K562 (cell line): ENCODE data around the gene MBD6. TPM values are rescaled to one million over a fixed set of nuclear protein-coding genes. Genes with fewer than 3 reads are reported as not detected.

ENCODE experiments used
- E2F3 ChIP-seq: fragments of 250-450 bp; sonication (Bioruptor Pico); IDR thresholded peaks from 2 replicates; pipeline ENCODE4 v1.4.0; 2020; ENCODE audit warnings: mild to moderate bottlenecking
- HNRNPLL ChIP-seq: fragments of 200-400 bp; formaldehyde crosslinking; IDR thresholded peaks from 2 replicates; pipeline ENCODE4 v1.6.1; 2017; ENCODE audit warnings: low read length, low read depth, mild to moderate bottlenecking; ENCODE audit not compliant: poor library complexity, severe bottlenecking
- NCOA1 ChIP-seq: fragments of 450-650 bp; IDR thresholded peaks from 2 replicates; pipeline ENCODE4 v1.6.1; 2016; ENCODE audit warnings: low read depth
- NCOA2 ChIP-seq, 2 experiments: fragments of 450-650 bp; IDR thresholded peaks; 2 replicates each; pipeline ENCODE4 v1.6.1; 2018; ENCODE audit warnings: mild to moderate bottlenecking in 2 of 2, moderate library complexity in 1 of 2; ENCODE audit not compliant: partially characterized antibody in 2 of 2
- NCOA6 ChIP-seq: fragments of 450-650 bp; IDR thresholded peaks from 2 replicates; pipeline ENCODE4 v1.6.1; 2017; ENCODE audit warnings: mild to moderate bottlenecking
- OTX1 ChIP-seq: fragments of 450-650 bp; formaldehyde crosslinking; IDR thresholded peaks from 2 replicates; pipeline ENCODE4 v1.4.0; 2022; ENCODE audit warnings: mild to moderate bottlenecking
- RUNX1 ChIP-seq: sonication (generic); IDR thresholded peaks from 2 replicates; pipeline ENCODE4 v1.6.1; 2016; ENCODE audit warnings: antibody characterized with exemption, low read depth
- U2AF2 ChIP-seq: fragments of 200-400 bp; formaldehyde crosslinking; optimal IDR thresholded peaks from 2 replicates; pipeline ENCODE3; 2017; ENCODE audit warnings: low read depth, mild to moderate bottlenecking, low read length
- ZNF134 ChIP-seq: fragments of 250-450 bp; sonication (Bioruptor Pico); conservative IDR thresholded peaks from 2 replicates; pipeline ENCODE4 v1.4.0; 2020
- ZNF780A ChIP-seq: fragments of 250-450 bp; sonication (Bioruptor Pico); IDR thresholded peaks from 2 replicates; pipeline ENCODE4 v1.5.0; 2021; ENCODE audit warnings: mild to moderate bottlenecking
- polyA plus RNA-seq, 8 experiments: library from polyadenylated mRNA; depleted of rRNA in 4 of 8; stranded (reverse) in 5 of 8; unstranded in 3 of 8; fragments of >200 nt; fragmentation: Nextera tagmentation in 2 of 8; fragmentation: Illumina TruSeq in 1 of 8; extraction: Ambion mirVana in 2 of 8; extraction: Trizol in 1 of 8; gene quantifications; 2 replicates each; pipeline versions ENCODE4 v1.2.1 to v1.2.3, GENCODE V29; 2011 to 2014; ENCODE audit warnings: inconsistent platforms in 1 of 8, missing spikeins in 1 of 8
- total RNA-seq, 7 experiments: library from RNA; depleted of rRNA in 6 of 7; stranded (reverse); fragments of >200 nt in 6 of 7; fragmentation: Illumina TruSeq in 2 of 7; extraction: Trizol in 2 of 7; gene quantifications; 2 replicates each; pipeline versions ENCODE4 v1.2.1 to v1.2.3, GENCODE V29; 2011 to 2021; ENCODE audit warnings: low replicate concordance in 1 of 7
- TF ChIP-seq, protein P1 (sequence below): fragments of 450-650 bp; IDR thresholded peaks from 2 replicates; pipeline ENCODE4 v1.6.1; 2016
- TF ChIP-seq, protein P2 (sequence below): fragments of 250-450 bp; sonication (Bioruptor Pico); IDR thresholded peaks from 2 replicates; pipeline ENCODE4 v1.4.0; 2020
- TF ChIP-seq, protein P3 (sequence below): sonication (generic); formaldehyde crosslinking; IDR thresholded peaks from 2 replicates; pipeline ENCODE4 v1.8.1; 2023; ENCODE audit warnings: mild to moderate bottlenecking, missing genetic modification reagents
- TF ChIP-seq, protein P4 (sequence below): fragments of 250-450 bp; sonication (Bioruptor Pico); IDR thresholded peaks from 2 replicates; pipeline ENCODE4 v1.4.0; 2020; ENCODE audit warnings: mild to moderate bottlenecking
- TF ChIP-seq, protein P5 (sequence below): IDR thresholded peaks from 2 replicates; pipeline ENCODE4 v1.6.1; 2011; ENCODE audit warnings: borderline replicate concordance, low read depth, mild to moderate bottlenecking, moderate library complexity, low read length; ENCODE audit not compliant: insufficient read depth, poor library complexity, severe bottlenecking
- TF ChIP-seq, protein P6 (sequence below): fragments of 250-450 bp; sonication (Bioruptor Pico); IDR thresholded peaks from 2 replicates; pipeline ENCODE4 v1.9.0; 2021; ENCODE audit warnings: mild to moderate bottlenecking, inconsistent platforms

Gene MBD6
- total and polyA plus RNA-seq, 9 of the 15 experiments (the other 6 are each of a cell fraction or from before 2014, with no cell fraction given): 2.0 to 54.8 (median 3.8) TPM

DNA sequence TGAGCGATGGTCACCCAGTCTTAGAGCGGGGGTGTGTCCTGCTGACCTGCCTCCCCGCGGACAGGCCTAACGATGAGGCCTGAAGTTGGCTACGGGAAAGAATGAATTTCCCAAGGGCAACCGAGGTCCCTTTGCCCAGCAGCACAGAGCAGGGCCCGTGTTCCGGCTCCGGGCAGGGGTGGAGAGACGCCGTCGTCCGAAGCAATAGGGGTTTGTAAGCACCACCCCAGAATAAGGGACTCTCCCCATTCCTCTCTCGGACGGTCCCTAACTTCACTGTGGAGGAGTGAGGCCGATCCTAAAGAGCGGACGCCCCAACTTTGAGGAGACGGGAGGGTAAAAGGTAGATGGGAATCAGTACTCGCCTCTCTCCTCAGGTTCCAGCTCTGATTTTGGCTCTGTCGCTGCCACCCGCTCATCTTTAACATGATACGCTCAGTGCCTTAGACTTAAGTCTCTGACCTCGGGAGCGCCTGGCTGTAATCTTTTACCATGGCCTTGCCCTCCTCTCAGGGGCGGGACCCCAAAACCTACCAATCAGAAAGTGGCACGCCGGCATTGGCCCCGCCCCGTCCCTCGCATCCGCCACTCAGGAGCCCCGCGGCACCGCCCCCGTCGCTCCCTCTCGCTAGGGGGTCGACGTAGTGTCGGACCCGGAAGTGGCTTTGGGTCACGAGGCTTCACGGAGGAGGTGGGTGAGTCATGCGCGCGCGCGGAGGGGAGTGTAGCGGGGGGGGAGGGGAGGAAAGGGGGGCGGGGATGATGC, 2.4 kb upstream of the MBD6 start, which contains the start of gene DDIT3 (continued):
- TF ChIP-seq ZNF134 (peak; percentile 49; the same call in 1 of the 2 replicates), NCOA1 (no peak), NCOA2 (IDR thresholded peaks at IDR 0.05; ENCODE audit: partially characterized antibody in 2 of 2) (peak in 1 of 2 experiments; percentile 97), OTX1 (CRISPR knock-in tag) (peak; percentile 10; the same call in 1 of the 2 replicates), NCOA6 (no peak), HNRNPLL (peak; percentile 53), U2AF2 (no peak), E2F3 (CRISPR knock-in tag) (no peak; the same call in 1 of the 2 replicates), RUNX1 (0 out of 2 replicates have a peak, but pooled peaks have one; percentile 29), ZNF780A (no peak; the same call in 1 of the 2 replicates)
- TF ChIP-seq, protein P1, sequence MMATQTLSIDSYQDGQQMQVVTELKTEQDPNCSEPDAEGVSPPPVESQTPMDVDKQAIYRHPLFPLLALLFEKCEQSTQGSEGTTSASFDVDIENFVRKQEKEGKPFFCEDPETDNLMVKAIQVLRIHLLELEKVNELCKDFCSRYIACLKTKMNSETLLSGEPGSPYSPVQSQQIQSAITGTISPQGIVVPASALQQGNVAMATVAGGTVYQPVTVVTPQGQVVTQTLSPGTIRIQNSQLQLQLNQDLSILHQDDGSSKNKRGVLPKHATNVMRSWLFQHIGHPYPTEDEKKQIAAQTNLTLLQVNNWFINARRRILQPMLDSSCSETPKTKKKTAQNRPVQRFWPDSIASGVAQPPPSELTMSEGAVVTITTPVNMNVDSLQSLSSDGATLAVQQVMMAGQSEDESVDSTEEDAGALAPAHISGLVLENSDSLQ: peak; percentile 94
- TF ChIP-seq, protein P2, sequence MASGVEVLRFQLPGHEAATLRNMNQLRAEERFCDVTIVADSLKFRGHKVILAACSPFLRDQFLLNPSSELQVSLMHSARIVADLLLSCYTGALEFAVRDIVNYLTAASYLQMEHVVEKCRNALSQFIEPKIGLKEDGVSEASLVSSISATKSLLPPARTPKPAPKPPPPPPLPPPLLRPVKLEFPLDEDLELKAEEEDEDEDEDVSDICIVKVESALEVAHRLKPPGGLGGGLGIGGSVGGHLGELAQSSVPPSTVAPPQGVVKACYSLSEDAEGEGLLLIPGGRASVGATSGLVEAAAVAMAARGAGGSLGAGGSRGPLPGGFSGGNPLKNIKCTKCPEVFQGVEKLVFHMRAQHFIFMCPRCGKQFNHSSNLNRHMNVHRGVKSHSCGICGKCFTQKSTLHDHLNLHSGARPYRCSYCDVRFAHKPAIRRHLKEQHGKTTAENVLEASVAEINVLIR (CRISPR knock-in tag): no peak; the same call in 1 of the 2 replicates
- TF ChIP-seq, protein P3, sequence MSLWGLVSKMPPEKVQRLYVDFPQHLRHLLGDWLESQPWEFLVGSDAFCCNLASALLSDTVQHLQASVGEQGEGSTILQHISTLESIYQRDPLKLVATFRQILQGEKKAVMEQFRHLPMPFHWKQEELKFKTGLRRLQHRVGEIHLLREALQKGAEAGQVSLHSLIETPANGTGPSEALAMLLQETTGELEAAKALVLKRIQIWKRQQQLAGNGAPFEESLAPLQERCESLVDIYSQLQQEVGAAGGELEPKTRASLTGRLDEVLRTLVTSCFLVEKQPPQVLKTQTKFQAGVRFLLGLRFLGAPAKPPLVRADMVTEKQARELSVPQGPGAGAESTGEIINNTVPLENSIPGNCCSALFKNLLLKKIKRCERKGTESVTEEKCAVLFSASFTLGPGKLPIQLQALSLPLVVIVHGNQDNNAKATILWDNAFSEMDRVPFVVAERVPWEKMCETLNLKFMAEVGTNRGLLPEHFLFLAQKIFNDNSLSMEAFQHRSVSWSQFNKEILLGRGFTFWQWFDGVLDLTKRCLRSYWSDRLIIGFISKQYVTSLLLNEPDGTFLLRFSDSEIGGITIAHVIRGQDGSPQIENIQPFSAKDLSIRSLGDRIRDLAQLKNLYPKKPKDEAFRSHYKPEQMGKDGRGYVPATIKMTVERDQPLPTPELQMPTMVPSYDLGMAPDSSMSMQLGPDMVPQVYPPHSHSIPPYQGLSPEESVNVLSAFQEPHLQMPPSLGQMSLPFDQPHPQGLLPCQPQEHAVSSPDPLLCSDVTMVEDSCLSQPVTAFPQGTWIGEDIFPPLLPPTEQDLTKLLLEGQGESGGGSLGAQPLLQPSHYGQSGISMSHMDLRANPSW (CRISPR knock-in tag): peak; percentile 78; the same call in 1 of the 2 replicates
- TF ChIP-seq, protein P4, sequence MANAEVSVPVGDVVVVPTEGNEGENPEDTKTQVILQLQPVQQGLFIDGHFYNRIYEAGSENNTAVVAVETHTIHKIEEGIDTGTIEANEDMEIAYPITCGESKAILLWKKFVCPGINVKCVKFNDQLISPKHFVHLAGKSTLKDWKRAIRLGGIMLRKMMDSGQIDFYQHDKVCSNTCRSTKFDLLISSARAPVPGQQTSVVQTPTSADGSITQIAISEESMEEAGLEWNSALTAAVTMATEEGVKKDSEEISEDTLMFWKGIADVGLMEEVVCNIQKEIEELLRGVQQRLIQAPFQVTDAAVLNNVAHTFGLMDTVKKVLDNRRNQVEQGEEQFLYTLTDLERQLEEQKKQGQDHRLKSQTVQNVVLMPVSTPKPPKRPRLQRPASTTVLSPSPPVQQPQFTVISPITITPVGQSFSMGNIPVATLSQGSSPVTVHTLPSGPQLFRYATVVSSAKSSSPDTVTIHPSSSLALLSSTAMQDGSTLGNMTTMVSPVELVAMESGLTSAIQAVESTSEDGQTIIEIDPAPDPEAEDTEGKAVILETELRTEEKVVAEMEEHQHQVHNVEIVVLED (CRISPR knock-in tag): no peak
- TF ChIP-seq, protein P5, sequence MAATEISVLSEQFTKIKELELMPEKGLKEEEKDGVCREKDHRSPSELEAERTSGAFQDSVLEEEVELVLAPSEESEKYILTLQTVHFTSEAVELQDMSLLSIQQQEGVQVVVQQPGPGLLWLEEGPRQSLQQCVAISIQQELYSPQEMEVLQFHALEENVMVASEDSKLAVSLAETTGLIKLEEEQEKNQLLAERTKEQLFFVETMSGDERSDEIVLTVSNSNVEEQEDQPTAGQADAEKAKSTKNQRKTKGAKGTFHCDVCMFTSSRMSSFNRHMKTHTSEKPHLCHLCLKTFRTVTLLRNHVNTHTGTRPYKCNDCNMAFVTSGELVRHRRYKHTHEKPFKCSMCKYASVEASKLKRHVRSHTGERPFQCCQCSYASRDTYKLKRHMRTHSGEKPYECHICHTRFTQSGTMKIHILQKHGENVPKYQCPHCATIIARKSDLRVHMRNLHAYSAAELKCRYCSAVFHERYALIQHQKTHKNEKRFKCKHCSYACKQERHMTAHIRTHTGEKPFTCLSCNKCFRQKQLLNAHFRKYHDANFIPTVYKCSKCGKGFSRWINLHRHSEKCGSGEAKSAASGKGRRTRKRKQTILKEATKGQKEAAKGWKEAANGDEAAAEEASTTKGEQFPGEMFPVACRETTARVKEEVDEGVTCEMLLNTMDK: no peak
- TF ChIP-seq, protein P6, sequence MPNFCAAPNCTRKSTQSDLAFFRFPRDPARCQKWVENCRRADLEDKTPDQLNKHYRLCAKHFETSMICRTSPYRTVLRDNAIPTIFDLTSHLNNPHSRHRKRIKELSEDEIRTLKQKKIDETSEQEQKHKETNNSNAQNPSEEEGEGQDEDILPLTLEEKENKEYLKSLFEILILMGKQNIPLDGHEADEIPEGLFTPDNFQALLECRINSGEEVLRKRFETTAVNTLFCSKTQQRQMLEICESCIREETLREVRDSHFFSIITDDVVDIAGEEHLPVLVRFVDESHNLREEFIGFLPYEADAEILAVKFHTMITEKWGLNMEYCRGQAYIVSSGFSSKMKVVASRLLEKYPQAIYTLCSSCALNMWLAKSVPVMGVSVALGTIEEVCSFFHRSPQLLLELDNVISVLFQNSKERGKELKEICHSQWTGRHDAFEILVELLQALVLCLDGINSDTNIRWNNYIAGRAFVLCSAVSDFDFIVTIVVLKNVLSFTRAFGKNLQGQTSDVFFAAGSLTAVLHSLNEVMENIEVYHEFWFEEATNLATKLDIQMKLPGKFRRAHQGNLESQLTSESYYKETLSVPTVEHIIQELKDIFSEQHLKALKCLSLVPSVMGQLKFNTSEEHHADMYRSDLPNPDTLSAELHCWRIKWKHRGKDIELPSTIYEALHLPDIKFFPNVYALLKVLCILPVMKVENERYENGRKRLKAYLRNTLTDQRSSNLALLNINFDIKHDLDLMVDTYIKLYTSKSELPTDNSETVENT: peak; percentile 85
